Mucosa of rectum (tissue), 2 donors: Measurements from ENCODE around the gene KRT86.
"Not testable (repeated sequence)": the region's sequence is repeated elsewhere in the genome, so short reads cannot be mapped to it uniquely, and the experiment has no call there.

Experiments
- H3K27ac ChIP-seq, 2 donors: one replicate each; pipeline ENCODE4 v1.7.0; 2013; ENCODE audit warnings: inconsistent platforms in 2 of 2, low read depth in 2 of 2, low read length in 2 of 2
- H3K27me3 ChIP-seq, 2 donors: one replicate each; pipeline ENCODE4 v1.7.0; 2013; ENCODE audit warnings: low read length in 2 of 2; ENCODE audit not compliant: control insufficient read depth in 2 of 2, insufficient read depth in 2 of 2
- H3K36me3 ChIP-seq, 2 donors: one replicate each; pipeline ENCODE4 v1.7.0; 2013; ENCODE audit warnings: low read length in 2 of 2; ENCODE audit not compliant: control insufficient read depth in 2 of 2, insufficient read depth in 2 of 2
- H3K4me1 ChIP-seq, 2 donors: one replicate each; pipeline ENCODE4 v1.7.0; 2013; ENCODE audit warnings: low read length in 2 of 2, mild to moderate bottlenecking in 1 of 2; ENCODE audit not compliant: control insufficient read depth in 2 of 2, insufficient read depth in 2 of 2
- H3K4me3 ChIP-seq, 2 donors: one replicate each; pipeline ENCODE4 v1.7.0; 2013; ENCODE audit warnings: low read length in 2 of 2
- H3K9ac ChIP-seq, 2 donors: one replicate each; pipeline ENCODE4 v1.7.0; 2013; ENCODE audit warnings: low read length in 2 of 2, low read depth in 1 of 2, mild to moderate bottlenecking in 1 of 2
- H3K9me3 ChIP-seq, 2 donors: one replicate each; pipeline ENCODE4 v1.7.0; 2013; ENCODE audit warnings: low read length in 2 of 2; ENCODE audit not compliant: control insufficient read depth in 2 of 2
- donor health status: healthy.
- donor health status: Normal muscosa, but diverticular disease.

Gene KRT86

DNA sequence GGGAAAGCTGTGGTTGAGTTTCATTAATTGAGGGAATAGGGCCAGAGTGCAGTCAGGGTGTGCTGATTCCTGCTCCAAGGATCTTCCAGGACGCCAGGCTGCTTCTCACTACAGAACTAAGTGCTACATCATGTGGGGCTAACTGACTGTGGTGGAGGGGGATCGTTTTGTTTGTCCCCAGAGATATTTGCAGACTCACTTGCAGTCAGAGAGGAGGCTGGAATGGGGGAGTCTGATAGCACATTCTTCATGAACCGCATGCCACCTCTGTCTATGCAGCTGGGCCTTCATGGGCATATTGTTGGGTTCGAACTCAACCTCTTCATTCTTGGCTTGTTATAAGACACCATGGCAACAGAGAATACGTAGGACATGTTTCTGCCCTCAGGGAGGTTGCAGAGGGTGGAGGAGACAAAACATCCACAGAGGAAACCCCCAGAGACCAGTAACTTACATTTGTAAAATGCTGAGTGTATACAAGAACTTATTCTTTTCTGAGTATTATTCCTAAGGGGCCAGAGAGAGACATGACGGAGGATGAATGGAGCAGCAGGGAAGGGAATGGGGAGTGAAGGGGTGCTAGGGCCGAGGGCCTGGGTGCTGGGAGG lies 28.4 kb upstream of the KRT86 start:
- no peak overlapping the region for H3K9ac ChIP-seq
- no peaks in the 10 kb centered on the region for H3K36me3 ChIP-seq
- peaks cover 0 to 6% of the 10 kb centered on the region in 2 donors for H3K27me3 ChIP-seq
- H3K4me1 ChIP-seq: peaks cover 2 to 15% of the 10 kb centered on the region in 2 donors
- H3K27ac ChIP-seq: no peak overlapping the region
- no peak overlapping the region for H3K4me3 ChIP-seq
- H3K9me3 ChIP-seq: no peaks in the 10 kb centered on the region

DNA sequence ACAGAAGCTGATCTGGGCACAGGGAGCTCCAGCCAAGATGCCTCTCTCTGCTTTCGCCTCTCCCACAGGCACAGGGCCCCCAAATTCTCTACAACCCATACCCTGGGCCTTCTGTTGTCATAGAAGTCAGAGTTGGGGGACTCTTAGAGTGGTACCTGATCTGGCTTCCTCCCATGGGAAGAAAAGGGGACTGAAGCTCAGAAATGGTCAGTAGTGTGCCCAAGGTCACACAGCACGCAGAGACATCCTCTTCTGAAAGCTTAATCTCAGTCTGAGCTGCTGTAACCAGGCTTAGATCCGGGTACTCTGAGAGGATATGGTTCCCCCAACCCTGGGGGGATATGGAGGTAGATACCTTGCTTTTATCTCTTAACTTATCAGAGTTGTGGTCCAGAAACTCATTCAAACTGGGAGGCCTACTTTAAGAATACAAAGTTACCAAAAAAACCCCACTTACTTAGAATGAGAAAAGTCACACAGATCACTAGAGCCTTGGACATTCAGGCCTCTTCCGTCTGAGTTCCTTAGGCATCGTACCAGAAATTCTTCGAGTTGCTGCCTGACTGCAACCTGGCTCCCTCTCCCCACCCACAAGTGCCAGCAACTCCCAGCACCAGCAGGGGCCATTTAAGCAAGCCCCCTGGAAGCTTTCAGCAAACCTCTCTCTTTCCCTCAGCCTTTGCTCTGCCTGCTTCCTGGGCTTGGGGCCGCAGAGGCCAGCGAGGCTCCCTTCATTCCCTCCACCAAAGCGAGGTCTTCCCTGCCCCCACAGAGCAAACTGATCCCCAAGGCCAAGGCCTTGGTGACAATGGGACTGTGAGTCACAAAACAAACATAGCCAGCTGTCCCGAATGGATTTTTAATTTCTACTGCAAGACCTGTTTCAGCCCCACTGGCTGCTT lies 27.5 kb upstream of the KRT86 start:
- Histone ChIP-seq H3K27me3 (peaks cover 0 to 6% of the 10 kb centered on the region in 2 donors), H3K9me3 (no peaks in the 10 kb centered on the region), H3K9ac (no peak overlapping the region), H3K4me3 (no peak overlapping the region), H3K27ac (no peak overlapping the region), H3K4me1 (peaks cover 2 to 15% of the 10 kb centered on the region in 2 donors), H3K36me3 (no peaks in the 10 kb centered on the region)

DNA sequence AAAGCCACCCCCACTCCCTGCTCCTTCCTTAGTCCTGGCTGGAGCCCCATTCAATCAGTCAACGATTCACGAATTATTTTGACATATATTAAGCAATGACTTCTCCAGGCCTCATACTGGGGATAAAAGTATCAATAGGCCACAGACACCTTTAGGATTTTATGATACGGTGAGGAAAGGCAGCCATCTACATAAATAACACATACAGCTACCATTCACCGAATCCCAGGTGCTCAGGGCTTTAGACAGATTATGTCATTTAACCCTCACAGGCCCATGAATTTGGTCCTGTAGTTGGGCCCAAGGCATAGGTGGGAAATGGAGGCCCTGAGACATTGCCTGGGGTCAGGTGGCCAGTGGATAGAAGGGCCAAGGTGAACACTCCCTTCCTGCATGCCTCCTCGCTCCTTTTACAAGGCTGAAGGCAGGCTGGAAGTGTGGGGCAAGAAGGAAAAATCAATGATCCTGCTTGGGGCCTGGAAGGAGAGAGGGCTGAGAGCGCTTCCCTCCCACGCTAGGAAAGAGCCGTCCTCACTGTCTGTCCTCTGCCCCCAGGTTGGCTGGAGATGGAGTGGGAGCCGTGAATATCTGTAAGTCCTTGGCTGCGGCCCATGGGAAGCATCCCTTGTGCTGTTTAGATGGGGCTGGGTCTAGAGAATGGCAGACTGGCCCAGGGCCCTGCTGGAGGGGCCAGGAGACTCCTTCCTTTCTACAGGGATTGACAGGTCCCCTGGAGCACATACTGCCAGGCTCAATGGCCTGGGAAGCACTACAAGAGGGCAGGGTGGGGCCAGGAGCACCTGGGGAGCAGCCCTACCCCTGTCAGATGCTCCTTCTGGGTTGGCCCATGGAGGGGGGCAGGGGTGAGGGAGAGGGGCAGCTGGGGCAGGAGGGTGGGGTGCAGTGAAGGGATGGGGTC lies 26.6 kb upstream of the KRT86 start:
- H3K36me3 ChIP-seq: no peaks in the 10 kb centered on the region

DNA sequence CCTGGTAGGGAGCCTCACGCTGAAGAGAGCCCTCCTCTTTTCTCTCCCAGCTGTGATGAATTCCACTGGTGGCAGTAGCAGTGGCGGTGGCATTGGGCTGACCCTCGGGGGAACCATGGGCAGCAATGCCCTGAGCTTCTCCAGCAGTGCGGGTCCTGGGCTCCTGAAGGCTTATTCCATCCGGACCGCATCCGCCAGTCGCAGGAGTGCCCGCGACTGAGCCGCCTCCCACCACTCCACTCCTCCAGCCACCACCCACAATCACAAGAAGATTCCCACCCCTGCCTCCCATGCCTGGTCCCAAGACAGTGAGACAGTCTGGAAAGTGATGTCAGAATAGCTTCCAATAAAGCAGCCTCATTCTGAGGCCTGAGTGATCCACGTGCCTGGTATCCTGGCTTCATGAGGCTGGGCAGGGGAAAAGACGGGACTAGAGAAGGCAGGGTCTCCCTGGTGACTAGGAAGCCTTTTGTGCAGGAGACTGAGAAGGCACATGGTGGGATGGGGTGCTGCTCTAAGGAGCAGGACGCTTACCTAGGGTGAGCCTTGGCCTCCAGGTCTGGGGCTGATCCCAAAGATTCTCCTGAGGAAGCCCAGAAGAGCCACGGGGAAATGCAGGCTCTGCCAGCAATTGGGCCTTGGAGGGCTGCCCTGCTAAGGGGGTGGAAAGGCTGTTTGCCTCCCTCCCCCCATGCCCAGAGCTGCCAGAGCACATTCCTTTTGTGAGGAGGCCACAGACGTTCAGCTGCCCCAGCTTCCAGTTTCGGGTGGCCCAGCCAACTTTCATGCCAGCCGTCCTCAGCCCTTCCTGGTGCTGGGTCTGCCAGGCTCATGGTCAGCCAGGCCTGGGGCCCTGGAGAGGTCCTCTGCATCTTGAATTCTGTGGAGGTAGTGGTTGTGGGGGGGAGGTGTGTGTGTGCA lies 25.6 kb upstream of the KRT86 start:
- no peaks in the 10 kb centered on the region for H3K9me3 ChIP-seq
- peaks cover 0 to 6% of the 10 kb centered on the region in 2 donors for H3K27me3 ChIP-seq
- H3K27ac ChIP-seq: no peak overlapping the region
- H3K36me3 ChIP-seq: no peaks in the 10 kb centered on the region
- H3K4me3 ChIP-seq: no peak overlapping the region
- peaks cover 2 to 13% of the 10 kb centered on the region in 2 donors for H3K4me1 ChIP-seq
- no peak overlapping the region for H3K9ac ChIP-seq

More for the DNA sequence above, 26.6 kb upstream of the KRT86 start:
- Histone ChIP-seq H3K27ac (no peak overlapping the region), H3K9ac (no peak overlapping the region), H3K9me3 (no peaks in the 10 kb centered on the region), H3K4me3 (no peak overlapping the region), H3K4me1 (peaks cover 2 to 15% of the 10 kb centered on the region in 2 donors), H3K27me3 (peaks cover 0 to 6% of the 10 kb centered on the region in 2 donors)

DNA sequence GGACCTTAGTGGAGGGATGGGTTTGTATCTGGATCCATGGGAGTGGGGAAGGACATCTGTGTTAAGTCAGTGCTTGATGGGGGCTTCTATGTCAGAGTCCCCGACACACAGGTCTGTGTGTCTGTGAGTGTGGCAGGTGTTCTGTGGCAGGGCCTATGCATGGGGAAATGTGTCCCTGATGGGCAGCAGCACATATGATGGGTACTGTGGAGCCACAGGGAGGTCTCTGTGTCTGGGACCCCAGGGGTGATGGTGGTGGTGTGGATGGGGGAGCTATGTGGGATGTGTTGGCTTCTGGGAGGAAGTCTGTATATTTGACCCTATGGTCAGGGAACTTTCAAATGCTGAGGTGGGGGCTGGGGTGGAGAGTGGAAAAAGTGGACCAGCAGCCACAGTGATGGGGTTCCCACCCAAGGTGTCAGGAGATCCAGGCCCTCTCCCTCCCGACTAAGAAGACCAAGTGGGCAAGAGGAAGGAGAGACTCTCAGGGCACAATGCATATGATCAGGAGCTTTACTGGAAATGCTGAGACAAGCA lies 24.9 kb upstream of the KRT86 start:
- Histone ChIP-seq H3K27me3 (peaks cover 0 to 6% of the 10 kb centered on the region in 2 donors), H3K27ac (no peak overlapping the region), H3K36me3 (no peaks in the 10 kb centered on the region), H3K9me3 (no peaks in the 10 kb centered on the region), H3K4me3 (no peak overlapping the region), H3K9ac (no peak overlapping the region), H3K4me1 (peaks cover 0 to 6% of the 10 kb centered on the region in 2 donors)

DNA sequence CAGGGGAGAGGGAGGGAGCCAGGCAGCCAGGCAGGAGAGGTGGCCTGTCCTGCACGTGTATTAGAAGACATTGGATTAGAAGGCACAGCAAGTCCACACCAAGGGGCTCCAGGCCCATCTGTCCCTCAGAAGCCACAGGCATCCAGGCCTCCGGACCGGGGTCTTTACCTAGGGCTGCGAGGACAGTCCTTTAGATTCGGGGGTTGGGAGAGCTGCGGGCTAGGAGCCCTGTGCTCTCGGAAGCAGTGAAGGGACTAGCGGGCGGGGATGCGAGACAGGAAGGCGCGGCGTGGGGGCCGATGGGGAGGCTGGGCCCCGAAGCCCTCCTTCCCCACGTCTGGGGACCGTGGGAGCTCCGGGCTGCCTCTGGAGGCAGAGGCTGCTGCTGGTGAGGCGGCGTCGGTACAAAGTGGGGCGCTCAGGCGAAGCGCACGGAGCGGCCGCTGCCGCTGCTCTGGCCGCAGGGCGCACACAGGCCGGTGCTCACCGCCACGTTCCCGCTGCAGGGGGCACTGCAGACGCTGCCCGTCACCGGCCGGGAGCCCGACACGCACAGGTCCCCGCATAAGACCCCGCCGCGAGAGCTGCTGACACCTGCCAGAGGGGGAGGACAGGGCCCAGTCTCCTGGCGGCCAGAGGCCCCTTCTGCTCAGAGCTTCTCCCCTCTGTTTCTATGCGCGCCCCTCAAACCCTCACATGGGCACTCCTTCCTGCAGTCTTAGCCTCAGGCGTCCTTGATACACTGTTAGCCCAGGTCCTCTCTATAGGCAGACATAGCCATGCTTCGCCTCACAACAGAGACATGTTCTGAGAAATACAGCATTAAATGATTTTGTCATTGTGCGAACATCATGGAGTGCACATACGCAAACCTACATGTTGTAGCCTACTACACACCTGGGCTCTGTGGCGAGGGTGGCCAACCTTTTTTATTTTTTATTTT lies 24.1 kb upstream of the KRT86 start:
- Histone ChIP-seq H3K4me3 (no peak overlapping the region), H3K36me3 (no peaks in the 10 kb centered on the region), H3K27ac (no peak overlapping the region), H3K4me1 (peaks cover 0 to 6% of the 10 kb centered on the region in 2 donors), H3K27me3 (peaks cover 0 to 7% of the 10 kb centered on the region in 2 donors), H3K9me3 (no peaks in the 10 kb centered on the region), H3K9ac (no peak overlapping the region)

DNA sequence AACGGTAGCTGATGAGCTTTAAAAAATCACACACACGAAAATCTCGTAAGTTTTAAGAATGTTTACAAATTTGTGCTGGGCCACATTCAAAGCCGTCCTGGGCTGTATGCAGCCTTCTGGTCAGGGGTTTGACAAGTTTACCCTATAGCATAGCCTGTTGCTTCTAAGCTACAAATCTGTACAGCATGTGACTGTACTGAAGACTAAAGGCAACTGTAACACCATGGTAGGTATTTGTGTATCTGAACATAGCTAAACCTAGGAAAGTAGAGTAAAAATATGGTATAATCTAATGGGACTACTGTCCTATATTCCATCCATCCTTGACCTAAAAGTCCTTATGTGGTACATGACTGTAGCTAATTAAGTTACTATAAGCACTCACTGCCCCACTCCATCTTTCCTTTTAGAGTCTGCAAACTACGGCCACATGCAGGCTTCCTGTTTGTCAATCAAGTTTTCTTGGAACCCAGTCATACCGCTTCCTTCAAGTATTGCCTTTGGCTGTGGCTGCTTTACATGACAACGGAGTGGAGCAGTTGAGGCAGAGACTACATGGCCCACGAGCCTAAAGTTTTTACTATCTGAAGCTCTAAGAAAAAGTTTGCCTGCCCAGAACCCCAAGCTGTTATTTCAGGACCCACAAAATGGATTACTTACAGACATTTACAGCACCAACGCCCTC lies 22.9 kb upstream of the KRT86 start:
- H3K9ac ChIP-seq: no peak overlapping the region
- H3K36me3 ChIP-seq: no peaks in the 10 kb centered on the region
- no peak overlapping the region for H3K4me3 ChIP-seq
- H3K9me3 ChIP-seq: no peaks in the 10 kb centered on the region
- H3K27me3 ChIP-seq: peaks cover 7 to 14% of the 10 kb centered on the region in 2 donors
- peaks cover 0 to 6% of the 10 kb centered on the region in 2 donors for H3K4me1 ChIP-seq
- no peak overlapping the region for H3K27ac ChIP-seq

DNA sequence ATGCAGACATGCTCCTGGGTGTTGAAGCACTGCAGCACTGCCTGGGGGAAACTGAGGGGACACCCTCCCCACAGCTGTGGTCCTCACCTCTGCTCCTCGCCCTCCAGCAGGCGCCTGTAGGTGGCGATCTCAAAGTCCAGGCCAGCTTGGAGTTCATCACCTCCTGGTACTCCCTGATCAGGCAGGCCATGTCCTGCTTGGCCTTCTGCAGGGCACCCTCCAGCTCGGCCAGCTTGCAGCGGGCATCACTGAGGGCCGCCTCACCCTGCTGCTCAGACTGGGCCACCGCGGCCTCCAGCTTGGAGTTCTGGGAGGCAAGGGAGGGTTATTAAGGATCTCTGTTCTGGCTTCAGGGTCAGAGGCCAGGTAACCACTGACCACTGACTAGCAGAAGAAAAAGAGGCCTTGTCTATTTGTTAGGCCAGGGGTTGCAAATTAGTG lies 22.2 kb upstream of the KRT86 start:
- not testable (repeated sequence) for H3K9ac ChIP-seq, H3K4me3 ChIP-seq, H3K4me1 ChIP-seq, H3K27ac ChIP-seq, H3K36me3 ChIP-seq, H3K9me3 ChIP-seq
- H3K27me3 ChIP-seq: peaks cover 12 to 21% of the 10 kb centered on the region in 2 donors
